ENCODE measurements around the gene LRRC70.
"Not testable (repeated sequence)": the region's sequence is repeated elsewhere in the genome, so short reads cannot be mapped to it uniquely, and the experiment has no call there.

The LRRC70 gene

DNA sequence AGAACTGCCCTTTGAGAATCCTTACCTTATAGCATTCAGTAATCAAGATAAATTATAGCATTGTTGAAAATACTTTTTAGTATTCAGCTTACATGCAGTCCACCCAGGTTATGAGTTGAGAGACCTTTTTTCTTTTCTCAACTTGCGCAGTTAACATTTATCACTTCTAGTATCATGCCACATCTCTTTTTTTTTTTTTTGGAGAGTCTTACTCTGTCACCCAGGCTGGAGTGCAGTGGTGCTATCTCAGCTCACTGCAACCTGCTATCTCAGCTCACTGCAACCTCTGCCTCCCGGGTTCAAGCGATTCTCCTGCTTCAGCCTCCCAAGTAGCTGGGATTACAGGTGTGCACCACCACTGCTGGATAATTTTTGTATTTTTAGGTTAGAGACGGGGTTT lies 29.0 kb downstream of the LRRC70 start:
- DNase-seq (ENCODE audit: low read depth): no peak

DNA sequence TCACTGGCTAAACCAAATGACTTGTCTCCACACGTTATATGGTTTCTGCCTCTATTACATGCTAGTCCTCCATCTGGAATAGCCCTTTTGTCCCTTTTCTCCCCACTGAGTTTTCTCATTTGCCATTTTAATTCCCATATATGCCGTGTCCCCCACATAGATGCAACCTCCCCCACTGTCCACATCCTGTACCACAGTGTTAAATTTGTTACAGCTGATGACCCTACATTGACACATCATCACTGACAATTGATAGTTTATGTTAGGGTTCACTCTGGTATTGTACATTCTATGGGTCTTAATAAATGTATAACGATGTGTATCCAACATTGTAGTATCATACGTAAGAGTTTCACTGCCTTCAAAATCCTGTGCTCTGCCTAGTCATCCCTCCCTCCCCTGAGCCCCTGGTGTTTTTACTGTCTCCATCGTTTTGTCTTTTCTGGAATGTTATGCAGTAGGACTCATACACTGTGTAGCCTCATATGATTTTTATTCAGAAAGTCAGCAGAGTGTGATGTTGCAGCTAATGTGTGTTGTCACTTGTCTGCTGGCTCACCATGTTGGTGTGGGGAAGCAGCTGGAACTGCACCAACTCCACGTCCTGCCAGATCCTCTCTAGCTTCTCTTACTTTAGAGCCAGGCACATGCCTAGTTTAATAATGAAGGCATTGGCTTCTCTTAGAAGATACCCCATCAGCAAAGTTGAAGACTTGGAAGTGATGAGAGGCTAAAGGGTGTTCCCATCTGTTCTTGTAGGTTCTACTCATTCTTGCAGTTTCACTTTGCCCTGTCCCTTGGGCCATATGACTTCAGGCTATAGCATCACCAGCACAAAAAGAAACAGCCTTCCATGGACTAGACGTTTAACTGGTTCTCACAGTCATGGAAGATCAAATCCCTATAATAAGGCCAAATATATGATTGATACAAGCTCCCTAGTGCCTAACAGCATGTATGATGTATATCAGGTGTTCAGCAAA lies 30.2 kb downstream of the LRRC70 start:
- DNase-seq (ENCODE audit: low read depth): no peak

DNA sequence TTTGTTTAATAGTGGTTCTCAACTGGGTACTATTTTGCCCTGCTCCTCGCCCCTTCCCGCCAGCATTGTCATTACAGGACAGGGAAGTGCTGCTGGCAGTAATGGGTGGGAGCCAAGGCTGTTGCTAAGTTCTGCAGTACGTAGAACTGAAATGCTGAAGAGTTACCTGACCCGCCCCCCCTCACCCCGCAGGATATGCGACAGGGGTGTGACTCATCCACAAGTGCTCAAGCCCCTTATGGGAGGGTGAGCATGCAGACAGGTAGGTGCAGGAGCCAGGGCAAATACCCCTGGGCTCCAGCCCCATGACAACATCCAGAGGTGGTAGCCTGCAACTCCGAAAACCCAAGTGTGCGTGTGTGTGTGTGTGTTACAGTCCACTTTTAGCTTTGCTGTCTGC lies 35.7 kb downstream of the LRRC70 start:
- no peak for DNase-seq (ENCODE audit: low read depth)

- DNase-seq (ENCODE audit: low read depth): no peak
Observed at GRCh38 chr5:62616615-62617277, 38.1 kb downstream of the LRRC70 start.

- DNase-seq (ENCODE audit: low read depth): no peak
Observed at GRCh38 chr5:62617943-62618342, 39.3 kb downstream of the LRRC70 start.

DNA sequence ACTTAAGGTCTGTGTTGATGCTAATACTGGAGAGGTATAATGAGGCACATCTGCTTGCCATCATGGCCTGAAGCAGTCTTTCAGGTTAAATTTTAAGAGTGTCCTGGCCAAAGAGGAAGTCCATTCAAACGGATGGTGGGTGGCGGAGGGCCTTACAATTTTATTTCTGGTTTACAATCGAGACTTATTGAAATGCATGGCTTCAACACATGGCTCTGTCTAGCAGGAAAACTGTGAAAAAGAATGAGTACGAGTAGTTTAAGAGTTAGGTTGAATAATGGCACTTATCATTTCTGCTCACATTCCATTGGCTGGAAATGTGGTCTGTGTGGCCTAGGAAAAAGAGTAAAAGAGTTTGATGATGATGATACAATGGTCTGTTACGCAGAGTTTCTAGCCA lies 42.1 kb downstream of the LRRC70 start:
- DNase-seq (ENCODE audit: low read depth): no peak

DNA sequence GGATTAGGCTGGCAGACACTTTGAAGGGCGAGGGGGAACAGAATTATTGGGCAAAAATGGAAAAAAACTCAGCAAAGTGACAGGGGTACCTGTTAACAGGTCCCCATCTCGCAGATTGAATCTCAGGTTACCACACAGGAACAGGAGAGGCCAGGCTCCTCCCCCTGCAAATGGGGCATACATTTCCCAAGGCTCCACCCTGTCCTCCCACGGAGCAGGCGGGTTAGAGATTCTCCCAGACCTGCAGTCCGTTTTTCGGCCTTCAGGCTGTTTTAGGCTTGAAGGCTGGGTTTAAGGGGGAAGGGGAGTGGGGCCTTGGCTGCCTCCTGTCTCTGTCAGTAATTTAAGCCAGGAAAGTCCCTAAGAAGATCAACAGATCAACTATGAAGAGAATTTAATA lies 42.7 kb downstream of the LRRC70 start:
- no peak for DNase-seq (ENCODE audit: low read depth)

DNA sequence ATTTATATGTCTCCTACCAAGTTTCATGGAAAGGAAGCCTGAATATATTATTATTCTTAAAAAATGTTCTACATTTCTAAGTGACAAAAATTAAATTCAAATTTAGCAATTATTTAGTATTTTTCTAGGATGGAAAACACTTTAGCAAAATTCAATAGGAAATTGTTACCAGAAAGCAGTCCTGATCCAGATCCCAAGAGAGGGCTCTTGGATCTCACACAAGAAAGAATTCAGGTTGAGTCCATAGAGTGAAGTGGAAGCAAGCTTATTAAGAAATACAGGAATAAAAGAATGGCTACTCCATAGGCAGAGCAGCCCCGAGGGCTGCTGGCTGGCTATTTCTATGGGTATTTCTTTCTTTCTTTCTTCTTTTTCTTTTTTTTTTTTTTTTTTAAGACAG lies 44.7 kb downstream of the LRRC70 start:
- DNase-seq (ENCODE audit: low read depth): no peak

- not testable (repeated sequence) for DNase-seq (ENCODE audit: low read depth)
Observed at GRCh38 chr5:62624436-62624835, 45.8 kb downstream of the LRRC70 start.

GRCh38 chr5:62626534-62626933 lies 47.9 kb downstream of the LRRC70 start:
- no peak for DNase-seq (ENCODE audit: low read depth)

- DNase-seq (ENCODE audit: low read depth): no peak
Observed at GRCh38 chr5:62627121-62627520, 48.5 kb downstream of the LRRC70 start.

GRCh38 chr5:62627901-62628300 lies 49.3 kb downstream of the LRRC70 start:
- no peak for DNase-seq (ENCODE audit: low read depth)

Data from ELR (cell line).